Endothelial cell of umbilical vein (primary cell): ENCODE results near the gene WDR5. TPM values are rescaled to one million over a fixed set of nuclear protein-coding genes. Genes with fewer than 3 reads are reported as not detected.

ENCODE experiments used
- BruUV-seq: library from RNA; stranded (reverse); fragments of 400-500 nt; replicated peaks from 2 replicates; lab custom pipeline; 2021; lab: Mats Ljungman, UMichigan
- CTCF ChIA-PET: fragments of 300-600, 350-600 bp; sonication (Branson Sonifier 250); formaldehyde crosslinking; loops from one replicate; lab custom pipeline; 2021; ENCODE audit warnings: antibody characterized with exemption, inconsistent platforms; lab: Charles Lee
- POLR2A ChIA-PET: fragments of 300-600, 350-600 bp; sonication (Branson Sonifier 250); formaldehyde crosslinking; loops from one replicate; lab custom pipeline; 2021; ENCODE audit warnings: antibody characterized with exemption, inconsistent platforms; lab: Charles Lee
- DNase-seq: peaks from one replicate; pipeline ENCODE4 v3.0.0-alpha.2; 2011; ENCODE audit warnings: low read depth, low spot score
- FAIRE-seq: peaks from 2 replicates; lab custom pipeline; 2011; peaks lifted over from hg19 to GRCh38; lab: Jason Lieb, UNC
- H2AFZ ChIP-seq: 2 replicates; pipeline ENCODE4 v1.6.0; 2012; ENCODE audit warnings: low read depth, low read length, control low read depth, inconsistent platforms
- H3K27ac ChIP-seq: 2 replicates; pipeline ENCODE4 v1.5.1; 2011; ENCODE audit warnings: low read depth, mild to moderate bottlenecking, control low read depth, low read length, moderate library complexity; ENCODE audit not compliant: insufficient read depth
- H3K27me3 ChIP-seq, 2 experiments: 2 replicates each; pipeline versions ENCODE4 v1.6.0 to v1.6.1; 2011; ENCODE audit warnings: low read length in 2 of 2, mixed read lengths in 1 of 2; ENCODE audit not compliant: control insufficient read depth in 2 of 2, insufficient read depth in 2 of 2
- H3K36me3 ChIP-seq, 2 experiments: 2 replicates in 1 of 2; 3 replicates in 1 of 2; pipeline ENCODE4 v1.5.1; 2011; ENCODE audit warnings: low read length in 2 of 2, mild to moderate bottlenecking in 1 of 2, moderate library complexity in 1 of 2; ENCODE audit not compliant: control insufficient read depth in 2 of 2, insufficient read depth in 2 of 2; ENCODE audit errors: extremely low read depth in 1 of 2
- H3K4me1 ChIP-seq: 3 replicates; pipeline ENCODE4 v1.5.1; 2011; ENCODE audit warnings: mild to moderate bottlenecking, low read length; ENCODE audit not compliant: control insufficient read depth, insufficient read depth; ENCODE audit errors: extremely low read depth
- H3K4me2 ChIP-seq: 2 replicates; pipeline ENCODE4 v1.6.1; 2011; ENCODE audit warnings: low read length, control low read depth, mixed read lengths; ENCODE audit not compliant: insufficient read depth
- H3K4me3 ChIP-seq, 3 experiments: fragments of 200-600 bp in 1 of 3; sonication (generic), shearing (Covaris generic) in 1 of 3; replicated peaks in 1 of 3; 2 replicates each; pipeline ENCODE4 v1.5.1; 2011 to 2016; ENCODE audit warnings: control low read depth in 3 of 3, low read length in 3 of 3, mild to moderate bottlenecking in 2 of 3, inconsistent platforms in 1 of 3, low read depth in 1 of 3, moderate library complexity in 1 of 3; ENCODE audit not compliant: insufficient read depth in 1 of 3
- H3K79me2 ChIP-seq: 2 replicates; pipeline ENCODE4 v1.6.0; 2012; ENCODE audit warnings: low read length, inconsistent platforms; ENCODE audit not compliant: control insufficient read depth, insufficient read depth
- H3K9ac ChIP-seq: replicated peaks from 2 replicates; pipeline ENCODE3; 2011; ENCODE audit warnings: low read length, control low read depth; ENCODE audit not compliant: insufficient read depth; ENCODE audit errors: extremely low read depth
- H3K9me1 ChIP-seq: replicated peaks from 3 replicates; pipeline ENCODE4 v1.6.0; 2011; ENCODE audit warnings: mild to moderate bottlenecking, low read length; ENCODE audit not compliant: control insufficient read depth, insufficient read depth; ENCODE audit errors: extremely low read depth
- H3K9me3 ChIP-seq: replicated peaks from 2 replicates; pipeline ENCODE4 v1.5.1; 2012; ENCODE audit warnings: low read length, inconsistent platforms; ENCODE audit not compliant: control insufficient read depth, insufficient read depth
- H4K20me1 ChIP-seq: replicated peaks from 2 replicates; pipeline ENCODE3; 2011; ENCODE audit warnings: mild to moderate bottlenecking, low read length; ENCODE audit not compliant: control insufficient read depth, insufficient read depth; ENCODE audit errors: extremely low read depth
- CTCF ChIP-seq, 2 donors: IDR thresholded peaks; 1 replicate in 1 of 2; 2 replicates in 1 of 2; pipeline ENCODE4 v1.5.1; 2011; ENCODE audit warnings: low read length in 2 of 2, mild to moderate bottlenecking in 2 of 2, moderate library complexity in 2 of 2, control low read depth in 1 of 2, inconsistent platforms in 1 of 2, low read depth in 1 of 2; ENCODE audit not compliant: insufficient read depth in 1 of 2; ENCODE audit errors: extremely low read depth in 1 of 2
- EZH2 ChIP-seq: IDR thresholded peaks from 2 replicates; pipeline ENCODE4 v1.6.1; 2012; ENCODE audit warnings: borderline replicate concordance, low read depth, mild to moderate bottlenecking, moderate library complexity, low read length, inconsistent platforms; ENCODE audit not compliant: severe bottlenecking
- FOS ChIP-seq: IDR thresholded peaks from 2 replicates; pipeline ENCODE4 v1.6.1; 2011; ENCODE audit warnings: mild to moderate bottlenecking, low read length, moderate library complexity, borderline replicate concordance; ENCODE audit not compliant: insufficient read depth
- GATA2 ChIP-seq: IDR thresholded peaks from 2 replicates; pipeline ENCODE4 v1.7.0; 2011; ENCODE audit warnings: low read depth, mild to moderate bottlenecking, moderate library complexity, mixed read lengths, low read length; ENCODE audit not compliant: insufficient read length, insufficient read depth
- JUN ChIP-seq: IDR thresholded peaks from 2 replicates; pipeline ENCODE4 v1.6.1; 2011; ENCODE audit warnings: borderline replicate concordance, low read depth; ENCODE audit not compliant: insufficient read length, insufficient read depth
- MAX ChIP-seq: IDR thresholded peaks from 2 replicates; pipeline ENCODE4 v1.6.1; 2011; ENCODE audit not compliant: insufficient read depth, insufficient read length
- MYC ChIP-seq: IDR thresholded peaks from one replicate; pipeline ENCODE4 v1.6.1; 2011; ENCODE audit warnings: mild to moderate bottlenecking, low read depth, low read length
- POLR2A ChIP-seq: IDR thresholded peaks from 2 replicates; pipeline ENCODE4 v1.6.1; 2012; ENCODE audit warnings: low read depth, mild to moderate bottlenecking, control low read depth, low read length
- POLR2AphosphoS5 ChIP-seq: IDR thresholded peaks from 2 replicates; pipeline ENCODE4 v1.6.1; 2012; ENCODE audit warnings: low read depth, mild to moderate bottlenecking, control low read depth, low read length, moderate library complexity; ENCODE audit not compliant: insufficient read depth
- dilution Hi-C: fragments of 300-500 bp; cut with MboI; formaldehyde crosslinking; loops from one replicate; pipeline ENCODE4 v1.15.0; 2019; ENCODE audit warnings: low sequenced_read_pairs; ENCODE audit not compliant: extremely low pct_ligation_motif_present
- intact Hi-C: fragments of 100-400 bp; cut with micrococcal nuclease; formaldehyde crosslinking; loops from one replicate; pipeline ENCODE4 v1.10.0; 2022
- polyA plus RNA-seq, 4 experiments: library from polyadenylated mRNA; depleted of rRNA in 3 of 4; stranded (reverse) in 3 of 4; unstranded in 1 of 4; fragments of >200 nt; gene quantifications; 2 replicates each; pipeline versions ENCODE4 v1.2.1 to v1.2.3, GENCODE V29; 2011 to 2012; ENCODE audit warnings: missing spikeins in 1 of 4
- total RNA-seq: library from RNA; stranded (reverse); gene quantifications from 2 replicates; pipeline ENCODE4 v1.2.3, GENCODE V29; 2021

The WDR5 gene
- total and polyA plus RNA-seq, 2 donors (not counting 3 experiments of a cell fraction or from before 2014, with no cell fraction given): 32.1 to 42.5 TPM

- Histone ChIP-seq H3K79me2 (no peaks in the 10 kb centered on the region), H3K4me2 (no peak overlapping the region), H4K20me1 (no peaks in the 10 kb centered on the region), H2AFZ (no peak overlapping the region), H3K4me1 (no peaks in the 10 kb centered on the region), H3K4me3 (no peak overlapping the region), H3K36me3 (no peaks in the 10 kb centered on the region), H3K9ac (no peak overlapping the region), H3K9me3 (no peaks in the 10 kb centered on the region), H3K27me3 (peaks cover 2 to 3% of the 10 kb centered on the region in 2 experiments), H3K9me1 (no peaks in the 10 kb centered on the region), H3K27ac (no peak overlapping the region)
- ChIA-PET CTCF (no interaction called here), POLR2A (no interaction called here)
- intact Hi-C loops (no loop called here), dilution Hi-C loops (no loop called here)
- FAIRE-seq (no peak), DNase-seq (no peak)
- TF ChIP-seq MAX (no peak), MYC (no peak), CTCF (IDR thresholded peaks at IDR 0.05; ENCODE audit: extremely low read depth in 1 of 2, insufficient read depth in 1 of 2, low read depth in 1 of 2, low read length in 2 of 2) (no peak), JUN (no peak), POLR2A (no peak), FOS (no peak), EZH2 (no peak), POLR2AphosphoS5 (no peak), GATA2 (no peak)
- BruUV-seq: no TSS peak
Measured at GRCh38 chr9:134177186-134177585, 41.3 kb downstream of the WDR5 start.
